ENCODE results near the gene TDRD7.

DNA sequence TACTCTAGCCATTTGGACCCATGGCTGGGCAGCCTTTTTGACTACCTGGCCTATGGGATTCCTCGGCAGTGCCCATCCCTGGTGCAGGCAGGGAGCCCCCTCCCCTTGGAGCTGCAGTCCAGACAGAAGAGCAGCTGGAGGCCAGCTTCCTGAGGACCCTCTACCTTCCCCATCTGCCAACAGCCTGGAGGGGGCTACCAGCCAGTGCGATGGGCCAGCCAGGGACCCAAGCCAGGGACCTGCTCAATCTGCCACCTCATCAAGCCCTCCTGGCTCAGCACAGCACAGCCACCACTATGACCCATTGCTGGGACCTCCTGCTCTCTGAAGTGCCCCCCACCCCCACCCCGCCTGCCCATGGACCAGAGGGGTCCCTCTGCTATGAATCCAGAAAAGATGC, 22.6 kb upstream of the TDRD7 start:
- TF ChIP-seq CEBPB (IDR thresholded peaks at IDR 0.05) (no peak), MYC (IDR thresholded peaks at IDR 0.05; ENCODE audit: borderline replicate concordance, low read length) (no peak), POLR2A (IDR thresholded peaks at IDR 0.05; ENCODE audit: low read length) (no peak), SREBF2 (IDR thresholded peaks at IDR 0.05) (no peak), RAD21 (conservative IDR thresholded peaks at IDR 0.05 in 1 of 2, IDR thresholded peaks at IDR 0.05 in 1 of 2) (no peak)
- TF ChIP-seq, protein P1, sequence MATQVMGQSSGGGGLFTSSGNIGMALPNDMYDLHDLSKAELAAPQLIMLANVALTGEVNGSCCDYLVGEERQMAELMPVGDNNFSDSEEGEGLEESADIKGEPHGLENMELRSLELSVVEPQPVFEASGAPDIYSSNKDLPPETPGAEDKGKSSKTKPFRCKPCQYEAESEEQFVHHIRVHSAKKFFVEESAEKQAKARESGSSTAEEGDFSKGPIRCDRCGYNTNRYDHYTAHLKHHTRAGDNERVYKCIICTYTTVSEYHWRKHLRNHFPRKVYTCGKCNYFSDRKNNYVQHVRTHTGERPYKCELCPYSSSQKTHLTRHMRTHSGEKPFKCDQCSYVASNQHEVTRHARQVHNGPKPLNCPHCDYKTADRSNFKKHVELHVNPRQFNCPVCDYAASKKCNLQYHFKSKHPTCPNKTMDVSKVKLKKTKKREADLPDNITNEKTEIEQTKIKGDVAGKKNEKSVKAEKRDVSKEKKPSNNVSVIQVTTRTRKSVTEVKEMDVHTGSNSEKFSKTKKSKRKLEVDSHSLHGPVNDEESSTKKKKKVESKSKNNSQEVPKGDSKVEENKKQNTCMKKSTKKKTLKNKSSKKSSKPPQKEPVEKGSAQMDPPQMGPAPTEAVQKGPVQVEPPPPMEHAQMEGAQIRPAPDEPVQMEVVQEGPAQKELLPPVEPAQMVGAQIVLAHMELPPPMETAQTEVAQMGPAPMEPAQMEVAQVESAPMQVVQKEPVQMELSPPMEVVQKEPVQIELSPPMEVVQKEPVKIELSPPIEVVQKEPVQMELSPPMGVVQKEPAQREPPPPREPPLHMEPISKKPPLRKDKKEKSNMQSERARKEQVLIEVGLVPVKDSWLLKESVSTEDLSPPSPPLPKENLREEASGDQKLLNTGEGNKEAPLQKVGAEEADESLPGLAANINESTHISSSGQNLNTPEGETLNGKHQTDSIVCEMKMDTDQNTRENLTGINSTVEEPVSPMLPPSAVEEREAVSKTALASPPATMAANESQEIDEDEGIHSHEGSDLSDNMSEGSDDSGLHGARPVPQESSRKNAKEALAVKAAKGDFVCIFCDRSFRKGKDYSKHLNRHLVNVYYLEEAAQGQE (IDR thresholded peaks at IDR 0.05): no peak
- TF ChIP-seq, protein P2, sequence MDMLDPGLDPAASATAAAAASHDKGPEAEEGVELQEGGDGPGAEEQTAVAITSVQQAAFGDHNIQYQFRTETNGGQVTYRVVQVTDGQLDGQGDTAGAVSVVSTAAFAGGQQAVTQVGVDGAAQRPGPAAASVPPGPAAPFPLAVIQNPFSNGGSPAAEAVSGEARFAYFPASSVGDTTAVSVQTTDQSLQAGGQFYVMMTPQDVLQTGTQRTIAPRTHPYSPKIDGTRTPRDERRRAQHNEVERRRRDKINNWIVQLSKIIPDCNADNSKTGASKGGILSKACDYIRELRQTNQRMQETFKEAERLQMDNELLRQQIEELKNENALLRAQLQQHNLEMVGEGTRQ (IDR thresholded peaks at IDR 0.05): no peak

Measured in A549 (cell line).